B cell (primary cell): ENCODE results near the gene TRIM43B. TPM values are rescaled to one million over a fixed set of nuclear protein-coding genes. Genes with fewer than 3 reads are reported as not detected.

Experiments
- ATAC-seq: fragments of 200-7000 bp; cut with Tn5 transposase; one replicate; pipeline ENCODE4 v1.10.0; 2021; ENCODE audit warnings: low read depth, mild to moderate bottlenecking, moderate number of reproducible peaks, moderate library complexity
- CTCF ChIA-PET: fragments of 350-600 bp; sonication (Branson Sonifier 250); formaldehyde crosslinking; loops from one replicate; lab custom pipeline; 2021; ENCODE audit warnings: antibody characterized with exemption, inconsistent platforms; lab: Charles Lee
- POLR2A ChIA-PET: fragments of 350-600 bp; sonication (Branson Sonifier 250); formaldehyde crosslinking; loops from one replicate; lab custom pipeline; 2021; ENCODE audit warnings: antibody characterized with exemption; lab: Charles Lee
- DNase-seq: peaks from one replicate; pipeline ENCODE4 v3.0.0; 2013
- H2AFZ ChIP-seq: 2 replicates; pipeline ENCODE4 v1.6.1; 2012; ENCODE audit warnings: mild to moderate bottlenecking, low read depth, low read length; ENCODE audit not compliant: insufficient read depth, poor library complexity, severe bottlenecking
- H3K27ac ChIP-seq, 2 donors: 1 replicate in 1 of 2; 2 replicates in 1 of 2; pipeline ENCODE4 v1.5.1; 2012 to 2013; ENCODE audit warnings: low read length in 2 of 2, mild to moderate bottlenecking in 2 of 2, moderate library complexity in 1 of 2
- H3K27me3 ChIP-seq, 4 experiments: fragments of 200-600 bp in 1 of 4; sonication (generic) in 1 of 4; replicated peaks in 1 of 4; 1 replicate in 2 of 4; 2 replicates in 2 of 4; pipeline versions ENCODE4 v1.6.1 to v1.7.0; 2013 to 2016; ENCODE audit warnings: low read length in 3 of 4, mild to moderate bottlenecking in 2 of 4, mixed read lengths in 1 of 4, moderate library complexity in 1 of 4; ENCODE audit not compliant: insufficient read depth in 4 of 4, control insufficient read depth in 3 of 4; ENCODE audit errors: control extremely low read depth in 1 of 4
- H3K36me3 ChIP-seq, 2 experiments: replicated peaks in 1 of 2; 1 replicate in 1 of 2; 2 replicates in 1 of 2; pipeline versions ENCODE4 v1.6.1 to v1.7.1; 2013; ENCODE audit warnings: low read length in 1 of 2; ENCODE audit not compliant: insufficient read depth in 2 of 2, control insufficient read depth in 1 of 2; ENCODE audit errors: control extremely low read depth in 1 of 2, extremely low read depth in 1 of 2
- H3K4me1 ChIP-seq, 2 donors: fragments of 200-600 bp in 1 of 2; sonication (generic) in 1 of 2; 1 replicate in 1 of 2; 2 replicates in 1 of 2; pipeline versions ENCODE4 v1.5.1 to v1.6.1; 2013 to 2017; ENCODE audit warnings: low read length in 2 of 2; ENCODE audit not compliant: control insufficient read depth in 2 of 2, insufficient read depth in 2 of 2
- H3K4me2 ChIP-seq: replicated peaks from 2 replicates; pipeline ENCODE3; 2012; ENCODE audit warnings: mild to moderate bottlenecking, low read depth, low read length; ENCODE audit not compliant: poor library complexity, severe bottlenecking
- H3K4me3 ChIP-seq, 5 experiments: fragments of 200-600 bp in 1 of 5; sonication (generic) in 1 of 5; 1 replicate in 3 of 5; 2 replicates in 2 of 5; pipeline versions ENCODE4 v1.5.1 to v1.7.0; 2011 to 2016; ENCODE audit warnings: low read length in 4 of 5, mild to moderate bottlenecking in 4 of 5, low read depth in 2 of 5, control low read depth in 1 of 5, moderate library complexity in 1 of 5; ENCODE audit not compliant: insufficient read depth in 1 of 5; ENCODE audit errors: control extremely low read depth in 1 of 5, extremely low read depth in 1 of 5
- H3K79me2 ChIP-seq: fragments of 200-600 bp; sonication (generic); one replicate; pipeline ENCODE4 v1.6.0; 2016; ENCODE audit warnings: low read length; ENCODE audit not compliant: control insufficient read depth, insufficient read depth
- H3K9ac ChIP-seq: fragments of 200-600 bp; sonication (generic); 2 replicates; pipeline ENCODE4 v1.6.1; 2017; ENCODE audit warnings: mild to moderate bottlenecking, low read length, moderate library complexity
- H3K9me3 ChIP-seq, 3 donors: one replicate each; pipeline versions ENCODE4 v1.6.1 to v1.7.1; 2013; ENCODE audit warnings: low read length in 2 of 3; ENCODE audit not compliant: control insufficient read depth in 2 of 3, insufficient read depth in 1 of 3; ENCODE audit errors: control extremely low read depth in 1 of 3
- H4K20me1 ChIP-seq: 2 replicates; pipeline ENCODE4 v1.6.0; 2012; ENCODE audit warnings: mild to moderate bottlenecking, low read length; ENCODE audit not compliant: insufficient read depth, control insufficient read depth, poor library complexity, severe bottlenecking
- H3K27ac Mint-ChIP-seq: one replicate; pipeline ENCODE4 v1.8.0; 2021; ENCODE audit warnings: mixed read lengths
- H3K27me3 Mint-ChIP-seq: one replicate; pipeline ENCODE4 v1.8.0; 2021; ENCODE audit warnings: mixed read lengths
- H3K4me1 Mint-ChIP-seq: one replicate; pipeline ENCODE4 v1.8.0; 2021; ENCODE audit warnings: mixed read lengths
- H3K4me3 Mint-ChIP-seq: one replicate; pipeline ENCODE4 v1.8.0; 2021; ENCODE audit warnings: mixed read lengths
- H3K9me3 Mint-ChIP-seq: one replicate; pipeline ENCODE4 v1.8.0; 2022; ENCODE audit warnings: mixed read lengths; ENCODE audit not compliant: insufficient read depth
- CTCF ChIP-seq: fragments of 200-600 bp; IDR thresholded peaks from one replicate; pipeline ENCODE4 v1.8.0; 2022; ENCODE audit warnings: antibody characterized with exemption, mild to moderate bottlenecking
- EZH2 ChIP-seq: IDR thresholded peaks from 2 replicates; pipeline ENCODE4 v1.6.1; 2012; ENCODE audit warnings: borderline replicate concordance, low read depth, mild to moderate bottlenecking, moderate library complexity, low read length; ENCODE audit not compliant: insufficient read depth, poor library complexity, severe bottlenecking
- WGBS: methylation state at CpG from one replicate; pipeline ENCODE4 v1.1.5; 2013; ENCODE audit warnings: missing lambda C conversion rate; ENCODE audit not compliant: insufficient coverage; 5-methylcytosine and 5-hydroxymethylcytosine counted together
- intact Hi-C: fragments of 100-400 bp; cut with micrococcal nuclease; formaldehyde crosslinking; loops from one replicate; pipeline ENCODE4 v1.10.0; 2022
- polyA plus RNA-seq: library from polyadenylated mRNA; depleted of rRNA; stranded (reverse); fragments of >200 nt; gene quantifications from 2 replicates; pipeline ENCODE4 v1.2.3, GENCODE V29; 2012
- total RNA-seq, 2 donors: library from RNA; stranded (reverse); fragments of 120-200 nt in 1 of 2; gene quantifications; 1 replicate in 1 of 2; 2 replicates in 1 of 2; pipeline versions ENCODE4 v1.2.3 to v1.2.4, GENCODE V29; 2013 to 2022

The TRIM43B gene
- total and polyA plus RNA-seq, 2 donors (not counting 1 experiment from before 2014, with no cell fraction given): not detected

- ChIA-PET POLR2A (no interaction called here), CTCF (interaction anchor here (1.1 kb wide), 1 partner anchor 30 kb away, joined by 3 read pairs; no protein-coding TSS in a partner anchor)
- Histone ChIP-seq H3K9me3 (peaks cover 0 to 4% (median 0%) of the 10 kb centered on the region in 3 donors), H3K4me1 (peaks cover 0 to 17% of the 10 kb centered on the region in 2 donors), H3K4me3 (no peak overlapping the region), H4K20me1 (no peaks in the 10 kb centered on the region), H3K9ac (no peak overlapping the region), H2AFZ (no peak overlapping the region), H3K79me2 (peaks cover 8% of the 10 kb centered on the region), H3K36me3 (peaks cover 0 to 6% of the 10 kb centered on the region in 2 experiments), H3K27ac (no peak overlapping the region), H3K4me2 (no peak overlapping the region), H3K27me3 (no peaks in the 10 kb centered on the region)
- DNase-seq: no peak
- Mint-ChIP-seq H3K27ac (no peak overlapping the region), H3K4me1 (peaks cover 36% of the 10 kb centered on the region), H3K9me3 (no peaks in the 10 kb centered on the region), H3K4me3 (peak overlapping the region; percentile 2), H3K27me3 (no peaks in the 10 kb centered on the region)
- WGBS: 67% methylated on average over 9 of the region's 9 CpGs
- intact Hi-C loops: no loop called here
- no peak for ATAC-seq
- TF ChIP-seq EZH2: no peak
Observed at GRCh38 chr2:95530734-95531133, 46.2 kb upstream of the TRIM43B start.

- peak; percentile 55 for DNase-seq
- CTCF ChIA-PET: no interaction called here
- peaks cover 8% of the 10 kb centered on the region for H3K79me2 ChIP-seq
- H3K4me2 ChIP-seq: peak overlapping the region; percentile 80
- H4K20me1 ChIP-seq: no peaks in the 10 kb centered on the region
- peak; percentile 78 for ATAC-seq
- Mint-ChIP-seq H3K27ac (peak overlapping the region; percentile 20), H3K27me3 (no peaks in the 10 kb centered on the region), H3K4me3 (peak overlapping the region; percentile 93), H3K4me1 (peaks cover 35% of the 10 kb centered on the region), H3K9me3 (no peaks in the 10 kb centered on the region)
- H2AFZ ChIP-seq: peak overlapping the region; percentile 92
- TF ChIP-seq EZH2: no peak
- no peak for TF ChIP-seq CTCF
- POLR2A ChIA-PET: no interaction called here
- peak overlapping the region in 1 of 2 donors; percentile 45 for H3K27ac ChIP-seq
- peaks cover 0 to 6% of the 10 kb centered on the region in 2 experiments for H3K36me3 ChIP-seq
- H3K9ac ChIP-seq: peak overlapping the region; percentile 85
- peaks cover 0 to 10% (median 0%) of the 10 kb centered on the region in 3 donors for H3K9me3 ChIP-seq
- intact Hi-C loops: no loop called here
- peak overlapping the region; percentile 21 to 89 (median 69) for H3K4me3 ChIP-seq
- H3K27me3 ChIP-seq: no peaks in the 10 kb centered on the region
- WGBS: 6% methylated on average over 84 of the region's 84 CpGs
- H3K4me1 ChIP-seq: peaks cover 0 to 17% of the 10 kb centered on the region in 2 donors
Observed at GRCh38 chr2:95526360-95527341, 42.1 kb upstream of the TRIM43B start.
